IMR-90 (cell line): ENCODE data around the gene APMAP. TPM values are rescaled to one million over a fixed set of nuclear protein-coding genes. Genes with fewer than 3 reads are reported as not detected.

Experiments used
- ATAC-seq: fragments of 200-7000 bp; cut with Tn5 transposase; 2 replicates; pipeline ENCODE4 v1.9.1; 2020; ENCODE audit warnings: low read depth, mild to moderate bottlenecking, moderate library complexity
- BruUV-seq: library from RNA; stranded (reverse); fragments of 400-500 nt; replicated peaks from 2 replicates; lab custom pipeline; 2021; lab: Mats Ljungman, UMichigan
- CTCF ChIA-PET: fragments of 300-600 bp; formaldehyde crosslinking; extraction: SDS; loops from one replicate; lab custom pipeline; 2021; ENCODE audit warnings: antibody characterized with exemption; lab: Yijun Ruan, JAX
- POLR2A ChIA-PET: fragments of 300-600 bp; sonication (Branson Sonifier 250); formaldehyde crosslinking; loops from one replicate; lab custom pipeline; 2022; ENCODE audit warnings: antibody characterized with exemption; ENCODE audit not compliant: unreplicated experiment; lab: Charles Lee
- DNase-seq: peaks from one replicate; pipeline ENCODE4 v3.0.0; 2013
- H2AFZ ChIP-seq: replicated peaks from 2 replicates; pipeline ENCODE3; 2013; ENCODE audit warnings: low read length, mild to moderate bottlenecking; ENCODE audit not compliant: poor library complexity
- H2AK5ac ChIP-seq: 2 replicates; pipeline ENCODE4 v1.6.1; 2013; ENCODE audit warnings: low read depth, low read length, inconsistent platforms
- H2AK9ac ChIP-seq: replicated peaks from 2 replicates; pipeline ENCODE3; 2013; ENCODE audit warnings: mild to moderate bottlenecking, low read depth, low read length, moderate library complexity; ENCODE audit not compliant: poor library complexity
- H2BK120ac ChIP-seq: 2 replicates; pipeline ENCODE4 v1.6.1; 2013; ENCODE audit warnings: low read depth, low read length, inconsistent platforms
- H2BK15ac ChIP-seq: 3 replicates; pipeline ENCODE4 v1.6.1; 2013; ENCODE audit warnings: low read depth, low read length, inconsistent platforms
- H2BK20ac ChIP-seq: 2 replicates; pipeline ENCODE4 v1.6.1; 2013; ENCODE audit warnings: low read depth, mild to moderate bottlenecking, inconsistent platforms, low read length, moderate library complexity
- H2BK5ac ChIP-seq: 2 replicates; pipeline ENCODE4 v1.6.1; 2013; ENCODE audit warnings: mild to moderate bottlenecking, low read depth, low read length, inconsistent platforms; ENCODE audit not compliant: poor library complexity, severe bottlenecking
- H3K14ac ChIP-seq: replicated peaks from 2 replicates; pipeline ENCODE4 v1.6.1; 2013; ENCODE audit warnings: low read depth, low read length, inconsistent platforms
- H3K18ac ChIP-seq: 2 replicates; pipeline ENCODE4 v1.6.1; 2013; ENCODE audit warnings: low read depth, low read length, control low read depth
- H3K23ac ChIP-seq: 2 replicates; pipeline ENCODE4 v1.6.1; 2013; ENCODE audit warnings: low read depth, low read length, inconsistent platforms
- H3K27ac ChIP-seq: 2 replicates; pipeline ENCODE4 v1.5.1; 2013; ENCODE audit warnings: mild to moderate bottlenecking, control low read depth, low read length; ENCODE audit not compliant: insufficient read depth
- H3K27me3 ChIP-seq: 2 replicates; pipeline ENCODE4 v1.6.1; 2013; ENCODE audit warnings: low read length; ENCODE audit not compliant: control insufficient read depth, insufficient read depth
- H3K36me3 ChIP-seq: 2 replicates; pipeline ENCODE4 v1.6.1; 2013; ENCODE audit warnings: low read length, mixed read lengths; ENCODE audit not compliant: control insufficient read depth, insufficient read depth
- H3K4ac ChIP-seq: 2 replicates; pipeline ENCODE4 v1.6.1; 2013; ENCODE audit warnings: low read depth, low read length, inconsistent platforms
- H3K4me1 ChIP-seq: 2 replicates; pipeline ENCODE4 v1.6.1; 2013; ENCODE audit warnings: low read length, mixed read lengths; ENCODE audit not compliant: control insufficient read depth, insufficient read depth
- H3K4me2 ChIP-seq: 2 replicates; pipeline ENCODE4 v1.6.1; 2013; ENCODE audit warnings: low read depth, mild to moderate bottlenecking, control low read depth, low read length, moderate library complexity
- H3K4me3 ChIP-seq: 2 replicates; pipeline ENCODE4 v1.5.1; 2013; ENCODE audit warnings: low read depth, mild to moderate bottlenecking, control low read depth, low read length, moderate library complexity; ENCODE audit not compliant: insufficient read depth
- H3K56ac ChIP-seq: 2 replicates; pipeline ENCODE4 v1.6.1; 2013; ENCODE audit warnings: low read length, inconsistent platforms; ENCODE audit not compliant: insufficient read depth; ENCODE audit errors: extremely low read depth
- H3K79me1 ChIP-seq, 2 experiments: 2 replicates each; pipeline ENCODE4 v1.6.1; 2013; ENCODE audit warnings: low read length in 2 of 2, inconsistent platforms in 1 of 2, low read depth in 1 of 2
- H3K9ac ChIP-seq: 2 replicates; pipeline ENCODE4 v1.6.1; 2013; ENCODE audit warnings: low read depth, low read length, control low read depth
- H3K9me1 ChIP-seq: 2 replicates; pipeline ENCODE4 v1.6.1; 2013; ENCODE audit warnings: low read length, inconsistent platforms; ENCODE audit not compliant: insufficient read depth
- H3K9me3 ChIP-seq: 2 replicates; pipeline ENCODE4 v1.6.1; 2013; ENCODE audit warnings: low read length; ENCODE audit not compliant: control insufficient read depth, insufficient read depth
- H4K20me1 ChIP-seq: 2 replicates; pipeline ENCODE4 v1.6.1; 2013; ENCODE audit warnings: low read length, inconsistent platforms; ENCODE audit not compliant: insufficient read depth
- H4K5ac ChIP-seq: 2 replicates; pipeline ENCODE4 v1.6.1; 2013; ENCODE audit warnings: mild to moderate bottlenecking, low read depth, low read length, control low read depth
- H4K8ac ChIP-seq, 2 experiments: 2 replicates each; pipeline ENCODE4 v1.6.1; 2013; ENCODE audit warnings: low read depth in 2 of 2, low read length in 2 of 2, control low read depth in 1 of 2, inconsistent platforms in 1 of 2
- H4K91ac ChIP-seq: 2 replicates; pipeline ENCODE4 v1.6.1; 2013; ENCODE audit warnings: low read depth, low read length, inconsistent platforms; ENCODE audit not compliant: insufficient read depth
- BHLHE40 ChIP-seq: fragments of 150-350 bp; IDR thresholded peaks from 2 replicates; pipeline ENCODE4 v1.6.1; 2016; ENCODE audit warnings: mild to moderate bottlenecking, low read depth, low read length
- CEBPB ChIP-seq: IDR thresholded peaks from 2 replicates; pipeline ENCODE4 v1.6.1; 2012; ENCODE audit warnings: low read depth, low read length, improper control_type of control experiment
- CHD1 ChIP-seq: IDR thresholded peaks from 2 replicates; pipeline ENCODE4 v1.6.1; 2012; ENCODE audit warnings: low read depth, low read length, improper control_type of control experiment
- CTCF ChIP-seq: conservative IDR thresholded peaks from 2 replicates; pipeline ENCODE4 v1.5.1; 2012; ENCODE audit warnings: mild to moderate bottlenecking, low read depth, low read length, improper control_type of control experiment
- ELK1 ChIP-seq: fragments of 150-350 bp; IDR thresholded peaks from 2 replicates; pipeline ENCODE4 v1.6.1; 2016; ENCODE audit warnings: low read depth, mild to moderate bottlenecking, low read length, moderate library complexity, borderline replicate concordance
- FOS ChIP-seq: fragments of 150-350 bp; IDR thresholded peaks from 2 replicates; pipeline ENCODE4 v1.6.1; 2016; ENCODE audit warnings: low read depth, low read length
- MAFK ChIP-seq: IDR thresholded peaks from 2 replicates; pipeline ENCODE4 v1.6.1; 2012; ENCODE audit warnings: low read depth, low read length, improper control_type of control experiment
- MAZ ChIP-seq: IDR thresholded peaks from 2 replicates; pipeline ENCODE4 v1.6.1; 2012; ENCODE audit warnings: low read depth, mild to moderate bottlenecking, low read length, improper control_type of control experiment, moderate library complexity, borderline replicate concordance
- MXI1 ChIP-seq: IDR thresholded peaks from 2 replicates; pipeline ENCODE4 v1.6.1; 2012; ENCODE audit warnings: low read depth, mild to moderate bottlenecking, low read length, moderate library complexity, borderline replicate concordance
- NFE2L2 ChIP-seq: fragments of 150-350 bp; IDR thresholded peaks from 2 replicates; pipeline ENCODE4 v1.6.1; 2016; ENCODE audit warnings: low read depth, mild to moderate bottlenecking, low read length
- POLR2A ChIP-seq: IDR thresholded peaks from 2 replicates; pipeline ENCODE4 v1.6.1; 2012; ENCODE audit warnings: mild to moderate bottlenecking, low read depth, low read length
- RAD21 ChIP-seq: IDR thresholded peaks from 2 replicates; pipeline ENCODE4 v1.6.1; 2012; ENCODE audit warnings: low read length, improper control_type of control experiment
- RCOR1 ChIP-seq: IDR thresholded peaks from 2 replicates; pipeline ENCODE4 v1.6.1; 2012; ENCODE audit warnings: mild to moderate bottlenecking, low read length, improper control_type of control experiment; ENCODE audit not compliant: insufficient replicate concordance
- RFX5 ChIP-seq: IDR thresholded peaks from 2 replicates; pipeline ENCODE4 v1.8.0; 2012; ENCODE audit warnings: low read depth, mild to moderate bottlenecking, low read length, moderate library complexity
- SMC3 ChIP-seq: fragments of 150-350 bp; IDR thresholded peaks from 2 replicates; pipeline ENCODE4 v1.6.1; 2016; ENCODE audit warnings: low read depth, mild to moderate bottlenecking, antibody characterized with exemption, low read length, moderate library complexity
- USF2 ChIP-seq: fragments of 150-350 bp; IDR thresholded peaks from 2 replicates; pipeline ENCODE4 v1.6.1; 2017; ENCODE audit warnings: mild to moderate bottlenecking, antibody characterized with exemption, low read length, low read depth
- WGBS, 2 experiments: methylation state at CpG; one replicate each; pipeline versions ENCODE4 v1.1.5 to v1.1.7; 2013; ENCODE audit warnings: missing lambda C conversion rate in 2 of 2; ENCODE audit not compliant: insufficient read length in 1 of 2; ENCODE audit errors: extremely low coverage in 2 of 2; 5-methylcytosine and 5-hydroxymethylcytosine counted together
- dilution Hi-C: fragments of 300-500 bp; cut with HindIII; formaldehyde crosslinking; loops from one replicate; pipeline ENCODE4 v1.14.3; 2018; ENCODE audit warnings: low sequenced_read_pairs; ENCODE audit not compliant: unreplicated experiment
- in situ Hi-C: fragments of 300-500 bp; cut with MboI; formaldehyde crosslinking; loops from 3 replicates; pipeline ENCODE4 v1.14.3; 2019; ENCODE audit warnings: low sequenced_read_pairs, inconsistent platforms, mixed read lengths
- intact Hi-C: fragments of 100-400 bp; cut with micrococcal nuclease; formaldehyde crosslinking; loops from 2 replicates; pipeline ENCODE4 v1.10.0; 2022
- polyA plus RNA-seq, 3 experiments: library from polyadenylated mRNA; depleted of rRNA; stranded (reverse); fragments of >200 nt; gene quantifications; 2 replicates each; pipeline ENCODE4 v1.2.3, GENCODE V29; 2012; ENCODE audit warnings: low replicate concordance in 1 of 3
- total RNA-seq: library from RNA; depleted of rRNA; stranded (reverse); fragments of >200 nt; gene quantifications from 2 replicates; pipeline ENCODE4 v1.2.3, GENCODE V29; 2012

APMAP gene
- total and polyA plus RNA-seq, 2 of the 4 experiments (the other 2 are of a cell fraction) = 67.2 to 88.8 TPM

- H3K79me1 ChIP-seq = no peaks in the 10 kb centered on the region
- H3K4me1 ChIP-seq = no peaks in the 10 kb centered on the region
- H2AFZ ChIP-seq = no peak overlapping the region
- no peaks in the 10 kb centered on the region for H3K9me3 ChIP-seq
- no peak overlapping the region for H4K8ac ChIP-seq
- in situ Hi-C loops (loop anchor here (5.0 to 25.0 kb wide), 2 partner anchors 753 to 978 kb away; no protein-coding TSS in a partner anchor), intact Hi-C loops (no loop called here), dilution Hi-C loops (no loop called here)
- H3K23ac ChIP-seq = no peak overlapping the region
- no peak overlapping the region for H3K14ac ChIP-seq
- H3K4ac ChIP-seq = no peak overlapping the region
- H3K9ac ChIP-seq = no peak overlapping the region
- no peak overlapping the region for H2BK15ac ChIP-seq
- H3K56ac ChIP-seq = no peak overlapping the region
- H2BK5ac ChIP-seq = no peak overlapping the region
- no peak overlapping the region for H3K4me3 ChIP-seq
- BruUV-seq = no TSS peak
- H4K91ac ChIP-seq = no peak overlapping the region
- H2BK20ac ChIP-seq = no peak overlapping the region
- peaks cover 23% of the 10 kb centered on the region; the same call in 1 of the 2 replicates for H3K27me3 ChIP-seq
- ChIA-PET POLR2A (no interaction called here), CTCF (no interaction called here)
- TF ChIP-seq POLR2A (no peak), USF2 (no peak), MAFK (no peak), NFE2L2 (no peak), RCOR1 (no peak), FOS (no peak), RAD21 (no peak), MAZ (no peak), RFX5 (no peak), BHLHE40 (no peak), SMC3 (no peak), MXI1 (no peak), CHD1 (no peak), CTCF (no peak), CEBPB (no peak), ELK1 (no peak)
- no peak overlapping the region for H4K5ac ChIP-seq
- ATAC-seq (no peak), DNase-seq (no peak)
- H2BK120ac ChIP-seq = no peak overlapping the region
- no peak overlapping the region for H3K27ac ChIP-seq
- no peak overlapping the region for H2AK5ac ChIP-seq
- H3K18ac ChIP-seq = no peak overlapping the region
- 92% methylated on average over 2 of the region's 9 CpGs; no CpG with 5 or more reads in 1 of the 2 experiments for WGBS, 2 experiments
- H3K4me2 ChIP-seq = no peak overlapping the region
- no peaks in the 10 kb centered on the region for H4K20me1 ChIP-seq
- H3K9me1 ChIP-seq = no peaks in the 10 kb centered on the region
- H3K36me3 ChIP-seq = no peaks in the 10 kb centered on the region
- H2AK9ac ChIP-seq = no peak overlapping the region
Observed at GRCh38 chr20:24915440-24915839, 77.1 kb downstream of the APMAP start.
